Activated CD4-positive, alpha-beta T cell treated with anti-CD3 and anti-CD28 coated beads for 36 hours (primary cell): ENCODE data around the gene MRFAP1. TPM values are rescaled to one million over a fixed set of nuclear protein-coding genes. Genes with fewer than 3 reads are reported as not detected.

Source experiments
- ATAC-seq: fragments of 200-7000 bp; cut with Tn5 transposase; one replicate; pipeline ENCODE4 v1.10.0; 2021; ENCODE audit warnings: mild to moderate bottlenecking, moderate library complexity
- CTCF ChIA-PET: fragments of 350-600 bp; sonication (Branson Sonifier 250); formaldehyde crosslinking; loops from one replicate; lab custom pipeline; 2021; ENCODE audit warnings: antibody characterized with exemption; lab: Charles Lee
- POLR2A ChIA-PET: fragments of 350-600 bp; sonication (Branson Sonifier 250); formaldehyde crosslinking; loops from one replicate; lab custom pipeline; 2021; ENCODE audit warnings: antibody characterized with exemption, inconsistent platforms; lab: Charles Lee
- DNase-seq: peaks from one replicate; pipeline ENCODE4 v3.0.0-alpha.2; 2020
- H3K27ac Mint-ChIP-seq: one replicate; pipeline ENCODE4 v1.8.0; 2021; ENCODE audit warnings: mixed read lengths
- H3K27me3 Mint-ChIP-seq: one replicate; pipeline ENCODE4 v1.8.0; 2021; ENCODE audit warnings: mixed read lengths
- H3K36me3 Mint-ChIP-seq: one replicate; pipeline ENCODE4 v1.8.0; 2021; ENCODE audit warnings: low read depth, mixed read lengths
- H3K4me1 Mint-ChIP-seq: one replicate; pipeline ENCODE4 v1.8.0; 2021; ENCODE audit warnings: mixed read lengths
- H3K4me3 Mint-ChIP-seq: one replicate; pipeline ENCODE4 v1.8.0; 2021; ENCODE audit warnings: mild to moderate bottlenecking, moderate library complexity, mixed read lengths
- H3K9me3 Mint-ChIP-seq: one replicate; pipeline ENCODE4 v1.8.0; 2021; ENCODE audit warnings: low read depth, mixed read lengths
- intact Hi-C, 2 experiments: fragments of 100-400 bp; cut with DNase I in 1 of 2; cut with micrococcal nuclease in 1 of 2; formaldehyde crosslinking; loops; one replicate each; pipeline versions ENCODE4 v1.14.2 to v1.15.1; 2022 to 2024; cut with DNase I, micrococcal nuclease
- total RNA-seq, 2 experiments: library from RNA; stranded (reverse); gene quantifications; one replicate each; pipeline ENCODE4 v1.2.3, GENCODE V29; 2021

The MRFAP1 gene
- total RNA-seq, 2 experiments from 2014 or later = 66.8 to 122 TPM

DNA sequence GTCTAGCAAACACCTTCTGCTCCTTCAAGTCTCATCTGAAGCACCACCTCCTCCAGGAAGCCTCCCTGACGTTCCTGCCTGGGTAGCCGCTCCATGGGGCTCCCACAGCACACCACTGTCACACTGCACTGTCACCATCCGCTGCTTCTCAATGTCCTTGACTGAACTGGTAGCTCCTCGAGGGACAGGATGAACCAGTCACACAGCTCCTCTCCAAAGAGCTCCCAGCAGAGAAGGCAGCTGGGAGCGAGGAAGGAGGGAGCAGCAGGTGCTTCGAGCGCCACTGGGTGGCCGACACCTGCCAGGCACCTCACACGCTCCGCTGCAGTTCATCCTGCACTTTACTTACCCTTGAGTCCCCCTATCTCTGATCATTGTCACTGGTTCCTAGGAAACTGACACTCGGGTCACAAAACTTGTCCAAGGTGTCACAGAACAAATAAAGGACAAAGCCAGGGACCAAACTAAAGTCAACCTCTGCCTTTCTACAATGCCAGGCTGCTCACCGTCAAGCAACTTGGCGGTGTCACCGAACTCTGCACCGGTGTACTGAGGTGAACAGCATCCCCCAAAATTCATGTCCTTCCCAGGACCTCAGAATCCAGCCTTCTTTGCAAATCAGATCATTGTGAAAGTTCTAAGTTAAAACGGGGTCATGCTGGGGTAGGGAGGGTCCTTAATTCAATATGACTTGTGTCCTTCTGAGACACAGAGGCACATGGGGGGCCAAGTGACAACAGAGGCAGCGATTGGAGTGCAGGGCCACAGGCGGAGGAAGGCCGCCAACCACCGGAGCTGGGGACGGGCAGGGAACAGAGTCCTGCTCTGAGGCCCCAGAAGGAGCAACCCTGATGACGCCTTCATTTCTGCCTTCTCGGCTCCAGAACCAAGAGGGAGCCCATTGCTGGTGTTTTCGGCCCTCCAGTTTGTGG, 47.7 kb downstream of the MRFAP1 start:
- no peak for ATAC-seq
- CTCF ChIA-PET = interaction anchor here (0.6 to 1.2 kb wide), 4 partner anchors 17 to 128 kb away, joined by 3 read pairs; no protein-coding TSS in a partner anchor
- Mint-ChIP-seq H3K4me3 (peak overlapping the region; percentile 39), H3K36me3 (peaks cover 1% of the 10 kb centered on the region), H3K9me3 (no peaks in the 10 kb centered on the region), H3K27me3 (no peaks in the 10 kb centered on the region), H3K4me1 (peaks cover 49% of the 10 kb centered on the region), H3K27ac (no peak overlapping the region)
- POLR2A ChIA-PET = interaction anchor here (4.4 kb wide), 1 partner anchor 14 kb away, joined by 25 read pairs; a partner anchor contains a TSS
- DNase-seq = no peak
- intact Hi-C loops = loop anchor here in 1 of 2 experiments (2.0 kb wide), 1 partner anchor 17 kb away; no protein-coding TSS in a partner anchor

GRCh38 chr4:6688879-6689505, 48.5 kb downstream of the MRFAP1 start:
- DNase-seq (peak; percentile 90), ATAC-seq (peak; percentile 88)
- Mint-ChIP-seq H3K27me3 (no peaks in the 10 kb centered on the region), H3K4me3 (peak overlapping the region; percentile 39), H3K36me3 (peaks cover 1% of the 10 kb centered on the region), H3K9me3 (no peaks in the 10 kb centered on the region), H3K4me1 (peaks cover 57% of the 10 kb centered on the region), H3K27ac (peak overlapping the region; percentile 91)
- intact Hi-C loops = loop anchor here (1.0 to 2.0 kb wide), 3 partner anchors 15 to 20 kb away; partner anchors contain the start of gene MRFAP1L1 (in 1 of the 2)
- ChIA-PET CTCF (interaction anchor here (0.6 to 2.7 kb wide), 5 partner anchors 10 to 20 kb away, joined by 3 to 26 read pairs (median 3); a partner anchor contains a TSS), POLR2A (interaction anchor here (0.6 to 4.4 kb wide), 2 partner anchors 15 to 244 kb away, joined by 3 to 25 read pairs; a partner anchor contains a TSS)

DNA sequence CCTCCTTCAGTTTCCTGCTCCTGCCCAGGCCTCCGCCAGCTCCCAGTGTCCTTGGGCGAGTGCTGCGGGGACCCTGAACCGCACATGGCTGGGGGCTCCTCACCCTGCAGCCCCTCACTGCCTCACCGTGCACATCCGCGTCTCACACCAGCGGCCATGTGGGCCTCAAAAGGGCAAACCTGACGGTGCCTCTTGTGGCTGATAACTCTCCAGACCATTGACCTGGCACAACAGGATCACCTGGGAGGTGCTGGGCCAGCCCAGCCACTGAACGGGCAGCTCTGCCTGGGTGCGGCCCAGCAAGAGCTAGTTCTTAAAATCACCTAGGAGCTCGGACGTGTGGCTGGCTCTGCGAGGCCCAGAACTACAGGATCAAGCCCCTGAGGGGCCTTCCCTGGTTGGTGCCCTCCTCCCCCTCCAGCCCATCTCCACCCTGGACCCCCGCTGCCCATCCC, 49.0 kb downstream of the MRFAP1 start:
- Mint-ChIP-seq H3K4me3 (peak overlapping the region; percentile 39), H3K4me1 (peaks cover 60% of the 10 kb centered on the region), H3K27me3 (no peaks in the 10 kb centered on the region), H3K36me3 (peaks cover 1% of the 10 kb centered on the region), H3K9me3 (no peaks in the 10 kb centered on the region), H3K27ac (peak overlapping the region; percentile 91)
- ChIA-PET POLR2A (interaction anchor here (0.6 to 4.4 kb wide), 2 partner anchors 15 to 244 kb away, joined by 3 to 25 read pairs; a partner anchor contains a TSS), CTCF (interaction anchor here (0.6 to 2.7 kb wide), 5 partner anchors 9 to 28 kb away, joined by 3 to 26 read pairs (median 3); a partner anchor contains a TSS)
- no peak for ATAC-seq
- DNase-seq = no peak
- intact Hi-C loops = loop anchor here (1.0 to 2.0 kb wide), 3 partner anchors 15 to 20 kb away; partner anchors contain the start of gene MRFAP1L1 (in 1 of the 2)

Other genes starting within 250 kb of the MRFAP1 start
- under 1 TPM in 1 of 2 experiments, not detected in 1; 0.12 TPM for gene PPP2R2C, start 168.1 kb upstream of the MRFAP1 start, total RNA-seq
- gene MAN2B2, start 65.5 kb upstream of the MRFAP1 start, total RNA-seq = 10 to 100 TPM; 13.0 to 14.6 TPM
- gene S100P, start 53.2 kb downstream of the MRFAP1 start, total RNA-seq = 1 to 10 TPM; 1.9 to 2.1 TPM
- gene MRFAP1L1, start 69.2 kb downstream of the MRFAP1 start, total RNA-seq = 10 to 100 TPM; 36.4 to 45.0 TPM
- gene BLOC1S4, start 75.5 kb downstream of the MRFAP1 start, total RNA-seq = 10 to 100 TPM; 10.1 to 16.7 TPM
- gene KIAA0232, start 142.0 kb downstream of the MRFAP1 start, total RNA-seq = 10 to 100 TPM in 1 of 2 experiments, 1 to 10 TPM in 1; 9.4 to 13.1 TPM